Lung (tissue), 12 donors: Measurements from ENCODE around the gene IGSF23. TPM values are rescaled to one million over a fixed set of nuclear protein-coding genes. Genes with fewer than 3 reads are reported as not detected.
A peak's percentile ranks its signal among the peaks of the same experiment; 100 is the strongest.
"Not testable (repeated sequence)": the region's sequence is repeated elsewhere in the genome, so short reads cannot be mapped to it uniquely, and the experiment has no call there.

Experiments used
- ATAC-seq: fragments of 200-7000 bp; cut with Tn5 transposase; one replicate; pipeline ENCODE4 v1.9.1; 2020; ENCODE audit warnings: moderate number of reproducible peaks; ENCODE audit not compliant: insufficient read depth, low FRiP score
- DNase-seq, 3 donors: peaks; one replicate each; pipeline ENCODE4 v3.0.0-alpha.2; 2013 to 2017
- H3K27ac ChIP-seq, 2 donors: one replicate each; pipeline ENCODE4 v1.5.1; 2013; ENCODE audit warnings: mild to moderate bottlenecking in 2 of 2, moderate library complexity in 2 of 2, control low read depth in 1 of 2, inconsistent platforms in 1 of 2, low read depth in 1 of 2, low read length in 1 of 2
- H3K27me3 ChIP-seq, 3 donors: one replicate each; pipeline ENCODE4 v1.5.1; 2013; ENCODE audit warnings: low read length in 2 of 3; ENCODE audit not compliant: control insufficient read depth in 3 of 3, insufficient read depth in 3 of 3
- H3K36me3 ChIP-seq, 4 donors: one replicate each; pipeline ENCODE4 v1.5.1; 2013; ENCODE audit warnings: low read length in 4 of 4, mild to moderate bottlenecking in 1 of 4, moderate library complexity in 1 of 4; ENCODE audit not compliant: control insufficient read depth in 4 of 4, insufficient read depth in 4 of 4
- H3K4me1 ChIP-seq, 5 donors: one replicate each; pipeline ENCODE4 v1.5.1; 2013; ENCODE audit warnings: low read length in 5 of 5, mild to moderate bottlenecking in 2 of 5, moderate library complexity in 1 of 5; ENCODE audit not compliant: control insufficient read depth in 5 of 5, insufficient read depth in 5 of 5
- H3K4me3 ChIP-seq: one replicate; pipeline ENCODE4 v1.5.1; 2013; ENCODE audit warnings: mild to moderate bottlenecking, control low read depth, moderate library complexity
- H3K9ac ChIP-seq, 2 donors: one replicate each; pipeline ENCODE4 v1.5.1; 2013; ENCODE audit warnings: low read length in 2 of 2, control low read depth in 1 of 2; ENCODE audit not compliant: insufficient read depth in 1 of 2
- H3K9me3 ChIP-seq, 4 donors: one replicate each; pipeline ENCODE4 v1.5.1; 2013; ENCODE audit warnings: low read length in 3 of 4, mild to moderate bottlenecking in 1 of 4, moderate library complexity in 1 of 4; ENCODE audit not compliant: control insufficient read depth in 4 of 4, insufficient read depth in 3 of 4
- WGBS, 2 donors: extraction: QIAGEN DNeasy Blood & Tissue Kit; methylation state at CpG; one replicate each; pipeline ENCODE4 v1.1.7; 2013; 5-methylcytosine and 5-hydroxymethylcytosine counted together
- polyA plus RNA-seq, 2 donors: library from polyadenylated mRNA; stranded (reverse); fragments of 200-250 nt; gene quantifications; one replicate each; pipeline ENCODE4 v1.2.1, GENCODE V29; 2013
- total RNA-seq, 2 donors: library from RNA; depleted of rRNA in 1 of 2; stranded (reverse); fragments of >200 nt in 1 of 2; gene quantifications; one replicate each; pipeline ENCODE4 v1.2.1, GENCODE V29; 2014 to 2021
- TF ChIP-seq, protein P1 (sequence below): IDR thresholded peaks from 2 replicates; pipeline ENCODE4 v1.5.1; 2012; ENCODE audit warnings: mild to moderate bottlenecking; ENCODE audit errors: control extremely low read depth, extremely low read depth
- donor health status: control.
- donor health status: control.
- donor health status: Bipolar disorder and iron deficiency.
- donor health status: healthy.
- donor health status: DM: yes; HTN: yes; CAD: no.

IGSF23 gene
- total and polyA plus RNA-seq, 4 donors, result not detected

DNA sequence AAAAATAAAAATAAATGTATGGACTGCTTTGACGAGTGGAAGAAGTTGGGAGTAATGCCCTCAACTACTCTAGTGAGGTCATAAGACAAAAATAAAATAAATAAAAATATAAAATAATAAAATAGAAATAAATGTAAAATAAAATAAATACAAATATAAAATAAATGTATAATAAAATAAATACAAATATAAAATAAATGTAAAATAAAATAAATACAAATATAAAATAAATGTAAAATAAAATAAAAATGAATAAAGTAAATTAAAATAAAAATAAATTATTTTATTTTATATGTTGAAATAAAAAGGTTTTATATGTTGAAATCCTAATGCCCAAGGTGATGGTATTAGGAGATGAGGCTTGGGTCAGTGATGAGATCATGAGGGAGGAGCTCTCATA is 20.1 kb upstream of the IGSF23 start:
- Histone ChIP-seq H3K9ac (no peak overlapping the region), H3K27me3 (no peaks in the 10 kb centered on the region), H3K4me3 (no peak overlapping the region), H3K9me3 (peaks cover 0 to 1% (median under 1%) of the 10 kb centered on the region in 4 donors), H3K27ac (no peak overlapping the region), H3K36me3 (no peaks in the 10 kb centered on the region), H3K4me1 (peaks cover 0 to 13% (median 0%) of the 10 kb centered on the region in 5 donors)
- TF ChIP-seq, protein P1, sequence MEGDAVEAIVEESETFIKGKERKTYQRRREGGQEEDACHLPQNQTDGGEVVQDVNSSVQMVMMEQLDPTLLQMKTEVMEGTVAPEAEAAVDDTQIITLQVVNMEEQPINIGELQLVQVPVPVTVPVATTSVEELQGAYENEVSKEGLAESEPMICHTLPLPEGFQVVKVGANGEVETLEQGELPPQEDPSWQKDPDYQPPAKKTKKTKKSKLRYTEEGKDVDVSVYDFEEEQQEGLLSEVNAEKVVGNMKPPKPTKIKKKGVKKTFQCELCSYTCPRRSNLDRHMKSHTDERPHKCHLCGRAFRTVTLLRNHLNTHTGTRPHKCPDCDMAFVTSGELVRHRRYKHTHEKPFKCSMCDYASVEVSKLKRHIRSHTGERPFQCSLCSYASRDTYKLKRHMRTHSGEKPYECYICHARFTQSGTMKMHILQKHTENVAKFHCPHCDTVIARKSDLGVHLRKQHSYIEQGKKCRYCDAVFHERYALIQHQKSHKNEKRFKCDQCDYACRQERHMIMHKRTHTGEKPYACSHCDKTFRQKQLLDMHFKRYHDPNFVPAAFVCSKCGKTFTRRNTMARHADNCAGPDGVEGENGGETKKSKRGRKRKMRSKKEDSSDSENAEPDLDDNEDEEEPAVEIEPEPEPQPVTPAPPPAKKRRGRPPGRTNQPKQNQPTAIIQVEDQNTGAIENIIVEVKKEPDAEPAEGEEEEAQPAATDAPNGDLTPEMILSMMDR, result no peak
- no peak for ATAC-seq
- DNase-seq, result no peak
- WGBS, 2 donors, result 96 to 97% methylated on average over 1 of the region's 1 CpG

DNA sequence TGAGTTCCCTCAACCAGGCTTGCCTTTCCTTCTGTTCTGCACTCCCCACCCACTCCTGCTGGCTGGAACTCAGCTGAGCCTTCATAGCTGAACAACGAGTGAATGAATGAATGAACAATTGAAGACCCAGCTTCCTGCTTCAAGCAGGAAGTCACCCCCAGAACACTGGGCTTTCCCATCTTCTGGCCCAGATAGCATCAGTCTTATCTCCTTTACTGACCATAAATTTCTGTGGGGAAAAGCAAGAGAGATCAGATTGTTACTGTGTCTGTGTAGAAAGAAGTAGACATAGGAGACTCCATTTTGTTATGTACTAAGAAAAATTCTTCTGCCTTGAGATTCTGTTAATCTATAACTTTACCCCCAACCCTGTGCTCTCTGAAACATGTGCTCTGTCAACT is 19.5 kb upstream of the IGSF23 start:
- H3K4me1 ChIP-seq, result peaks cover 0 to 10% (median 0%) of the 10 kb centered on the region in 5 donors
- not testable (repeated sequence) for ATAC-seq, H3K9me3 ChIP-seq

DNA sequence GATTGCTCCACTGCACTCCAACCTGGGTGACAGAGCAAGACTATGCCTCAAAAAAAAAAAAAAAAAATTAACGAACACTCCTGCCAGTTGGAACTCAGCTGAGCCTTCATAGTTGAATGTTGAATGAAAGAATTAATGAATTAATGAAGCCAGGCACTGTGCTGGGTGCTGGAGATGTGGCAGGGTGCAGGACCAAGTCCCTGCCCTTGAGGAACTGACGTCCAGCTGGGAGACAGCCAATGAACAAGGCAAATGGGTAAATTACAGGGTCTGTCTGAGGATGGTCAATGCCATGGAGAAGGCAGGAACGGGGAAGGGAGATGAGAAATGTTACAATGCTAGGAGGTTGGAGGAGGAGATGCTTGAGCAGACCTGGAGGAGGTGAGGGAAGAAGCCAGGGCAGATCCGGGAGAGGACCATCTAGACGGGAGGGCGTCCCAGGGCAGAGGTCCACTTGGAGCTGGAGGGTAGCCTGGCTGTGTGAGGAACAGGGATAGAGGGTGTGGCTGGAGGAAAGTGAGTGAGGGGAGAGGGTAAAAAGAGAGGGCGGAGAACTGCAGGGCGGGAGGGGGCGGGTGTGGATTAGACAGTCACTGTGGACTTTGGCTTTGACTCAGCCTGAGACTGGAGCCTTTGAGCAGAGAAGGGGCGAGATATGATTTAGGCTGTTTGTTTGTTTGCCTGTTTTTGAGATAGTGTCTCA is 16.8 kb upstream of the IGSF23 start:
- H3K9ac ChIP-seq, result no peak overlapping the region
- WGBS, 2 donors, result 84 to 89% methylated on average over 10 of the region's 10 CpGs
- no peaks in the 10 kb centered on the region for H3K27me3 ChIP-seq
- H3K4me1 ChIP-seq, result peaks cover 0 to 12% (median 0%) of the 10 kb centered on the region in 5 donors
- no peak for ATAC-seq
- no peaks in the 10 kb centered on the region for H3K36me3 ChIP-seq
- TF ChIP-seq, protein P1, result no peak
- no peak overlapping the region for H3K27ac ChIP-seq
- DNase-seq, result no peak
- no peak overlapping the region for H3K4me3 ChIP-seq
- H3K9me3 ChIP-seq, result peaks cover 0 to 4% (median 2%) of the 10 kb centered on the region in 4 donors

More for the DNA sequence above, 19.5 kb upstream of the IGSF23 start:
- 14 to 42% methylated on average over 1 of the region's 1 CpG for WGBS, 2 donors
- not testable (repeated sequence) for DNase-seq, H3K9ac ChIP-seq, H3K36me3 ChIP-seq, H3K27me3 ChIP-seq, H3K4me3 ChIP-seq
- peak overlapping the region in 1 of 2 donors; percentile 53 for H3K27ac ChIP-seq

DNA sequence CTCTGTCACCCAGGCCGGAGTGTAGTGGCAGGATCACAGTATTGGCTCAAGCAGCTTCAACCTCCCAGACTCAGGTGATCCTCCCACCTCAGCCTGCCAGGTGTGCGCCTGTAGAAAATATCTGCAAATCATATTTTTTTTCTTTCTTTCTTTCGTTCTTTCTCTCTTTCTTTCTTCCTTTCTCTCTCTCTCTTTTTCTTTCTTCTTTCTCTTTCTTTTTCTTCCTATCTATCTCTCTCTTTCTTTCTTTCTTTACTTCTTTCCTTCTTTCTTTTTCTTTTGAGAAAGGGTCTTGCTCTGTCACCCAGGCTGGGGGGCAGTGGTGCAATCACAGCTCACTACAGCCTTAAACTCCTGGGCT is 16.3 kb upstream of the IGSF23 start:
- Histone ChIP-seq H3K36me3 (no peaks in the 10 kb centered on the region), H3K9ac (no peak overlapping the region), H3K27me3 (no peaks in the 10 kb centered on the region), H3K4me1 (peaks cover 0 to 14% (median 0%) of the 10 kb centered on the region in 5 donors), H3K27ac (no peak overlapping the region), H3K9me3 (peaks cover 0 to 4% (median 2%) of the 10 kb centered on the region in 4 donors), H3K4me3 (no peak overlapping the region)
- TF ChIP-seq, protein P1, result no peak
- WGBS, 2 donors, result 77 to 78% methylated on average over 3 of the region's 3 CpGs
- ATAC-seq, result no peak
- no peak for DNase-seq
